HG03175 (cell line): ENCODE data around the gene GCNT1.
A peak's percentile ranks its signal among the peaks of the same experiment; 100 is the strongest.
"Not testable (repeated sequence)": the region's sequence is repeated elsewhere in the genome, so short reads cannot be mapped to it uniquely, and the experiment has no call there.

Experiments
- ATAC-seq: cut with Tn5 transposase; IDR thresholded peaks from one replicate; pipeline ENCODE4 v1.9.1; 2021; ENCODE audit warnings: mild to moderate bottlenecking, moderate library complexity; ENCODE audit not compliant: unreplicated experiment

Gene GCNT1

DNA sequence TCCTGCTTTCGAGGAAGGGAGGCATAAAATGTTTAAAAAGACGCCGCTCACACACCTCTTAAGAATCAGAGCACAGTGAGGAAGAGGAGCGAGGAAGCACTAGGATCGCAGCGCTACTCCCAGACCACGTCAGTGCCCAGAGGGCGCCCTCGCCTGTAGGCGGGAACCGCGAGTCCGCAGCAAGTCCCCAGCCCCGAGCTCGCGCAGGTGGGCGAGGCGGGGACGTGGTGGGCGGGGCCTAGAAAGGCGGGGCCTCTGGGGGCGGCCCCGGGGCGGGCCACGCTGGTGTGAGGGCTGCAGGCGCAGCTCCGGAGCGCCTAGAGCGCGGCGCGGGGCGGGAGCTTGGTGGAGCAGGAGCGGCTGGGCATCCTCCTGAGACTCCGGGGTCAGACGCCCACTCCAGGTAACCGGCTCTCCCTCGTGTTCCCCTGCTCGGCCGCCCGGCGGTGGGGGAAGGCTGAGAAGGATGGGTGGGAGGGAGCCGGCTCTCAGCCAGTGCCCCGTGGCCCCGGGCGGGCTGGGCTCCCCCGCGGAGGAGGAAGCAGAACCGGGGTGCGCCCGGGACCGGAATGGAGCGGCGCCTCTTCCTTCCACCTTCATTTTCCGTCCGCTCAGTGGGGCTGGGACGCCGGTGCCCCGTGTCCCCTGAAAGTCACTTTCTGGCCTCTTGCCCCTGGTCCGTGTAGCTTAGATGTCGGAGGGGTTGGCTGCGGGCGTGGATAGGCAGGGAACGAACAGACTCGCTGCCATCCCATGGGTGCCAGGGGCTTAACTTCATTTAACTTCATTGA, at the start of gene GCNT1:
Gene GCNT1 (plus strand): TSS at position 280 of the 791 bp plus-strand sequence. CDS start 43,200 bp downstream, outside the sequence.
- peak; percentile 87 for ATAC-seq

DNA sequence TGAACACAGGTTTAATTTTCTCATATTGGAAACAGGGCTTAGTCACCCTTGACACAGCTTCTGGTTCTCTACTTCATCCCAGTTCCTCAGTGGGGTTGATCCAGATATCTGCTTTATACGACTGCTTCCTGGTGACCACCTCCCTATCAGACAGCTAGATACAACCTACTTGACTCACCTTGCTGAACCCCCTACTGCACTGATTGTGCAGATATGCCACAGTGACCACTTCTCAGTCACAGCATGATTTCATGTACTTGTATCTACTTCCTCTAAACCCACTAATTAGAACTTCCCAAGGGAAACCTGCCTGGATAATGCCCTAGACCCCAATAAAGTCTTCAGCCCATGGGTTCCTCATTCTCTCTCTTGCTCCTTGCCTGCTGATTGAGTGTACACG, 46.3 kb upstream of the GCNT1 start:
- no peak for ATAC-seq

DNA sequence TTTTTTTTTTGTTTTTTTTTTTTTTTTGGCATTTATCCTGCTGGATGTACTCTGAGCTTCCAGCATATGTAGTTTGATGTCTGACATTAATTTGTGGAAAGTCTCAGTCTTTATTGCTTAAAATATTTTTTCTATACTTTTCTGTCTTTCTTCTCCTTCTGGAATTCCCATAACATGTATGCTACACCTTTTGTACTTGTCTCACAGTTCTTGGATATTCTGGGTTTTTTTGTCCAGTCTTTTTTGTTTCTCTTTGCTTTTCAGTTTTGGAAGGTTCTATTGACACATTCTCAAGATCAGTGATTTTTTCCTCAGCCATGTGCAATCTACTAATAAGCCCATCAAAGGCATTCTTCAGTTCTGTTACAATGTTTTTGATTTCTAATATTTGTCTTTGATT, 45.3 kb upstream of the GCNT1 start:
- no peak for ATAC-seq

DNA sequence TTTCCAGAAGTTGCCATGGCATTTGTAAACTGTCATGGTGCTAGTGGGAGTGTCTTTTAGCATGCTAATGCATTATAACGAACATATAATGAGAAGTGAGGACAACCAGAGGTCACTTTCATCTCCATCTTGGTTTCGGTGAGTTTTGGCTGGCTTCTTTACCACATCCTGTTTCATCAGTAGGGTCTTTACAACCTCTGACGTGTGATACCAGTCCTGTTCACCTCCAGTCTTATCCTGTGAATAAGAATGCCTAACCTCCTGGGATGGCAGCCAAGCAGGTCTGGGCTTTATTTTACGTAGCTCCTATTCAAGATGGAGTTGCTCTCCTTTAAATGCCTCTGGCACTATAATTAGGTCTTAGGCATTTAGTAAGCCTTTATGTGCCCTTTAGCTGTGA, 44.3 kb upstream of the GCNT1 start:
- ATAC-seq: peak; percentile 93

DNA sequence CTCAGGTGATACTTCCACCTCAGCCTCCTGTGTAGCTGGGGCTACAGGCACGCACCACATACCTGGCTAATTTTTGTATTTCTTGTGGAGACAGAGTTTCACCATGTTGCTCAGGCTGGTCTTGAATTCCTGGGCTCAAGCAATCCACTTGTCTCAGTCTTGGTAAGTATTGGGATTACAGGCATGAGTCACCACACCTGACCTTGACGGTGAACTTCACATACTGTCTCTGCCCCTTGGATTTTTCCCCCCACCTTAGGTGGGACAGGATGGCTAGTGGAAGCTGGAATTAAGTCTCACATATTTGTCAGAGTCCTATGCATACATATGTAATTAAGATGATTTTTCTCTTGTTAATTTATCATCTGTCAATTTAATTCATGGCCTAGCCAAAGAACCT, 43.8 kb upstream of the GCNT1 start:
- ATAC-seq: no peak

DNA sequence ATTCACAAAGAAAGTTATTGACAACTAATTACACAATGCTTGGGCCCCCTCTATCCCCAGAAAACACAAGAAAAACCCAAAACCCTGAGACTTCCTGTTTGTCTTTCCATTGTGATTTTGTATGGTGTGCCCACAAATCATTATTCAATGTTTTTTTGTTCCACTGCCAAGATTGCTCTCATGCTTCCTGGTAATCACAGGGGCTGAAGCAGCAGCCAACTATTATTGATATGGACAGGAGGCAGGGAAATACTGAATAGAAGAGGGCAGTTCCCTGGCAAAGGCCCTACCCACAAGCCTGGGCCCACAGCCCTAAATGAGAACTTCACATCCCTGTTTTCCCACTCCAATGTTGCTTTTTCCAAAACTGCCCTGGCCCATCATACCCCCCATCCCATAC, 43.3 kb upstream of the GCNT1 start:
- no peak for ATAC-seq

DNA sequence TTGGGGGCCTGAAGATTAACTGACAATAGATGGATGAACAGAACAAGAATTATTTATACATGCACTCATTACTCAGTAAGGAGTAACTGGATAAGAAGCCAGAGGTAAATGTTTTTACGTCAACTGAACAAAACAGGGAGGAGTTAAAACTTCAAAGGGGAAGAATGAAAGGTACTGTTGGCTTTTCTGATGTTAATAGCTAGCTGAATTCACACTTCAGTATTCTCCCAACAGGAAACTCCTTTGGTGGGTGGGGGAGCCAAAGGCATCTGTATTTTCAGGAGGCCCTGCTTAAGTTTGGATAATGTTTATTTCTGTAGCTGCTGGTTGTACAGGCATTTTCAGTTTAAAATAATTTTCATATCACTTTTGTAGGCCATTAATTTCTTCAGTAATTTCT, 41.6 kb upstream of the GCNT1 start:
- no peak for ATAC-seq

DNA sequence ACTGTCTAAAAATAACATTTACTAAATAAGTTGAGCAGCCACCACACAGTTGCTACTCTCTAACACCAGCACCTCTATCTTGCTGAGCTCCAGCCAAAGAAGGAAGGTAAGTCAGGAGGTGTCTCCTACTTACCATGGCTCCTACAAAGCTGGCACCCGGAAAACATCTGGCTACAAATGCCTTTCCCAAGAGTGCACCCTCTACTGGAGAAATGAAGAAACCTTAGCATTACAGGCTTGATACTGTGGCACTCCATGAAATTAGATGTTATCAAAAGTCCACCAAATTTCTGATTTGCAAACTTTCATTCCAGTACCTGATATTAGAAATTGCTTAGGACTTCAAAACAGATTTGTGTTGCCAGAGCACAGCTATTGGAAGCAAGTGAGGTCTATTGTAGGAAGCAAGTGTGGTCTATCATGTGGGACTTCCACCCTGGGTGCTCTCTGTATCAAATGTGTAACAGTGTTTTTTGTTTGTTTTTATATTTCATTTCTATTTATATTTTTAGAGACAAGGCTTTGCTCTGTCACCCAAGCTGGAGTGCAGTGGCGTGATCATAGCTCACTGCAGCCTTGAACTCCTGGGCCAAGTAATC, 39.1 kb upstream of the GCNT1 start:
- no peak for ATAC-seq

DNA sequence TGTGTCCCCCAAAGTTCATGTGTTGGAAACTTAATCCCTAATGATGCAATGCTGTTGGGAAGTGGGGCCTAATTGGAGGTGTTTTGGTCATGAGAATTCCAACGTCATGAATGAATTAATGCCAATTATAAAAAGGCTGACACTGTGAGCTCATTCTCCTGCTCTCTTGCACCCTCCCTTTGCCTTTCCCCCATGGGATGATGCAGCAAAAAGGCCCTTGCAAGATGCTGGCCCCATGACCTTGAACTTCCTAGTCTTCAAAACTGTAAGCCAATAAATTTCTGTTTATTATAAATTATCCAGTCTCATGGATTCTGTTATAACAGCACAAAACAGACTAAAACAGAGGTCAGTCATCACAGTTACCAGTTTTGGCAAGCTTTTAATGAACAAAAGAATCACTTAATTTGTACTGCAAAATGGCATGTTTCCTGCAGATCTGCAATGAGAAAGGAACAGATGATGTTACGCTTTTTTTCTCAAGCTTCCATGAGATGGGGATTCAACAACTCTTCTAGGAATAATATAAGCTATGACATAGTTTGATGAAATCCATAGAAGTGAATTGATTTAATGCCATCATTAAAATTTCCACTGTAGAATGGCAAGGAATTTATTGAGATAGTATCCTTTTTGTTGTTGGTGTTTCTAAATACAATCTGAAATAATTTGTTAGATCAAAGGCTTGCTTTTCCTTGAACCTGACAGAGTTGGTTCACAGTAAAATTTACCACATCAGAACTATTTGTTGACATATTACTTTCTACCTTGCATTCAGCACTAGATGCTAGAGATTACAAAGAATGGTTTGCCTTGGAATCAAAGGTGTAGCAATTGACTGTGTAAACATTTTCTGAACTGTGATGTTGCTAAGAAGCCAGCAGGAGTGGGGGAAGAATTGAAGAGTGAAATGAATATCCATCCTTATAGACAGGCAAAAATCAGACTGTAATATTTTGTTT, 35.5 kb upstream of the GCNT1 start:
- no peak for ATAC-seq

DNA sequence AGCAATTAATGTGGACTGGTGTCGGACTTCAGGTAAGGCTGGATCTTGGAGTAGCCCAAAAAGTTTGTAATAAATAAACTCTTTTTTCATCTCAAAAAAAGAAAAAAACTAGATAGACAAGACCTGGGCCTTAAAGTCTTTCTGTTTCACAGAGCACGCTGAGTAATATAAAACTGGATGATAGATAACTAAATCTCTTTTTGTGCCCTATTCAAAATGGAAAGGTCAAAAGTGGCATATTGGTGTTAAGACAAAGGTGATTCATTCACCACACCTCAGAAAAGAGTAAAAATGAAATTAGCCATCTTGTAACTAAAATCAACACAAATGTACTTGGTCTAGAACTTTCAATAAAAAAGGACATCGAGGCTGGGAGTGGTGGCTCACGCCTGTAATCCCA, 34.5 kb upstream of the GCNT1 start:
- no peak for ATAC-seq

DNA sequence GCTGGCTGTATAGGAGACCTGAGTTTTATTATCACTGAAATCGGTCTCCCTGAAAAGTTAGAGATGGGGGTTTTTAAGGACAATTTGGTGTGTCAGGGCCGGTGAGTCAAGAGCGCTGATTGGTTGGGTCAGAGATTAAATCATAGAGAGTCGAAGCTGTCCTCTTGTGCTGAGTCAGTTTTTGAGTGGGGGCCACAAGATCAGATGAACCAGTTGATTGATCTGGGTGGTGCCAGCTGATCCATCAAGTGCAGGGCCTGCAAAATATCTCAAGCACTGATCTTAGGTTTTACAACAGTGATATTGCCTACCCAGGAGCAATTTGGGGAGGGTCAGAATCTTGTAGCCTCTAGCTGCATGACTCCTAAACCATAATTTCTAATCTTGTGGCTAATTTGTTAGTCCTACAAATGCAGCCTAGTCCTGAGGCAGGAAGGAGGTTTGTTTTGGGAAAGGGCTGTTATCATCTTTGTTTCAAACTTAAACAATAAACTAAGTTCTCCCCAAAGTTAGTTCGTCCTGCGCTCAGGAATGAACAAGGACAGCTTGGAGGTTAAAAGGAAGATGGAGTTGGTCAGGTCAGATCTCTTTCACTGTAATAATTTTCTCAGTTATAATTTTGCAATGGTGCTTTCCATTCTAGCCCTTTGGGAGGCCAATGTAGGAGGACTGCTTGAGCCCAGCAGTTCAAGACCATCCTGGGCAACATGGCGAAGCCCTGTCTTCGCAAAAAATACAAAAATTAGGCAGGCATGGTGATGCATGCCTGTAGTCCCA, 33.1 kb upstream of the GCNT1 start:
- no peak for ATAC-seq

DNA sequence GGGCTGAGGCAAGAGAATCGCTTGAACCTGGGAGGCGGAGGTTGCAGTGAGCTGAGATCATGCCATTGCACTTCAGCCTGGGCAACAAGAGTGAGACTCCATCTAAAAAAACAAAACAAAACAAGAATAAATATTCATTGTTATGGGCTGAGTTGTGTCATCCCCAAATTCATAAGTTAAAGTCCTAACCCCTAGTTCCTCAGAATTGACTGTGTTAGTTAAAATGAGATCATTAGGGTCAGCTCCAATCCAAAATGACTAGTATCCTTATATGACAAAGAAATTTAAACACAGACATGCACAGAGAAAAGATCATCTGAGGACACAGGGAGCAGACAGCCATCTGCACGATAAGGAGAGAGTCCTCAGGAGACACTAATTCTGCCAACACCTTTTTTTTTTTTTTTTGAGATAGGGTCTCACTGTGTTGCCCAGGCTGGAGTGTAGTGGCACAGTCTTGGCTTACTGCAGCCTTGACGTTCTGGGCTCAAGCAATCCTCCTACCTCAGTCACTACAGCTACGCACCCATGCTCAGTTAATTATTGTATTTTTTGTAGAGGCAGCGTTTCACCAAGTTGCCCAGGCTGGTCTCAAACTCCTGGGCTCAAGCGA, 32.1 kb upstream of the GCNT1 start:
- no peak for ATAC-seq

DNA sequence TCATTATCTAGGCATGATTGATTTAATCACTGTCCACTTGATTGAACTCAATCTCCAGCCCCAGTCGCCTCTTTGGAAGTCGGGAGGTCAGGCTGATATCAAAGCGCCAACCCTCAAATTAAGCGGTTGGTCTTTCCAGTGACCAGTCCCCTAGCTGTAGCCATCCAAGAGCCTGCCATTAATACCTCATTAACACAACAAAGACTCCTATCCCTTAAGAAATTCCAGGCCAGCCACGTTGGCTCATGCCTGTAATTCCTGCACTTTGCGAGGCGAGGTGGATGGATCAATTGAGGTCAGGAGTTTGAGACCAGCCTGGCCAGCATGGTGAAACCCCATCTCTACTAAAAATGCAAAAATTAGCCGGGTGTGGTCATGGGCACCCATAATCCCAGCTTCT, 27.4 kb upstream of the GCNT1 start:
- ATAC-seq: no peak

DNA sequence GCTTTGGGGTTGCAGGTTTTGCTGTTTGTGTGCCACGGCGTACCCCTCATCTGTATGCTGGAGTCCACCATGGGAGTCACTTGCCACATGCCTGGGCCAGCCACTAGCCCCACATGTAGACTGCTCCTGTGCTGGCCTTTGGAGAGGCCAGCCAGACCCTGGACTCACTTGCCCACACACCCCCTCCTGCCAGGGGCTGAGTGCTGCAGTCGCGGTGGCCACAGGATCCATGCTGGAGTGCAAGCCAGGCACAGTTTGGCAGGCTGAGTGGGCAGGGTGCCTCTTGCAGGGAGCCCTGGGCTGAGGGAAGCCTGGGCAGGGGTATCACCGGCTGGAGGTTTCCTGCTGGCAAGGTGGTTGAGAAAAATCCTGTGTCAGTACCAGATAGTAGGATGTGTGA, 25.6 kb upstream of the GCNT1 start:
- no peak for ATAC-seq

DNA sequence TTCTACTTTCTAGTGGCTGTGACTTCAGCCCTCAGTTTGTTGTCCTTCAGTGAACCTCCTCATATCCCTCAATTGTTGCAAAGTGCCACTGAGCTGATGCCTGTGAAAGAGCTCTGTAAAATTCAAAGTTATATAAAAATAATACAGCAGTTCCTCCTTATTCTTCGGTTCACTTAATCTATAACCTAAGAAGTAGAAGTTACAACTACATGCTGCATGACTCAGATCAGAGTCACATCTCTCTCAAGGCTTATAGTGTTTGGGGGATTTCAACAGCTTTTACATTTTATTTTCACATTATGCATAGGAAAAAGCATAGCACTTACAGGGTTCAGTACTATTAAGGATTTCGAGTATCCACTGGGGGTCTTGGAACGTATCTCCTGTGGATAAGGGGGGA, 25.1 kb upstream of the GCNT1 start:
- no peak for ATAC-seq

DNA sequence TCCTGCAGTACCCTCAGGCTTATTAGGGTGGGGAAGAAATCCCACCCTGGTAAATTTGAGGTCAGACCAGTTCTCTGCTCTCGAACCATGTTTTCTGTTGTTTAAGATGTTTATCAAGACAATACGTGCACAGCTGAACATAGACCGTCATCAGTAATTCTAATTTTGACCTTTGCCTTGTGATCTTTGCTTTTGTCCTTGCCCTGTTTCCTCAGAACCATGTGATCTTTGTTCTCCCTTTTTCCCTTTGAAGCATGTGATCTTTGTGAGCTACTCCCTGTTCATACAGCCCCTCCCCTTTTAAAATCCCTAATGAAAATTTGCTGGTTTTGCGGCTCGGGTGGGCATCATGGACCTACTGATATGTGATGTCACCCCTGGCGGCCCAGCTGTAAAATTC, 24.1 kb upstream of the GCNT1 start:
- ATAC-seq: not testable (repeated sequence)

DNA sequence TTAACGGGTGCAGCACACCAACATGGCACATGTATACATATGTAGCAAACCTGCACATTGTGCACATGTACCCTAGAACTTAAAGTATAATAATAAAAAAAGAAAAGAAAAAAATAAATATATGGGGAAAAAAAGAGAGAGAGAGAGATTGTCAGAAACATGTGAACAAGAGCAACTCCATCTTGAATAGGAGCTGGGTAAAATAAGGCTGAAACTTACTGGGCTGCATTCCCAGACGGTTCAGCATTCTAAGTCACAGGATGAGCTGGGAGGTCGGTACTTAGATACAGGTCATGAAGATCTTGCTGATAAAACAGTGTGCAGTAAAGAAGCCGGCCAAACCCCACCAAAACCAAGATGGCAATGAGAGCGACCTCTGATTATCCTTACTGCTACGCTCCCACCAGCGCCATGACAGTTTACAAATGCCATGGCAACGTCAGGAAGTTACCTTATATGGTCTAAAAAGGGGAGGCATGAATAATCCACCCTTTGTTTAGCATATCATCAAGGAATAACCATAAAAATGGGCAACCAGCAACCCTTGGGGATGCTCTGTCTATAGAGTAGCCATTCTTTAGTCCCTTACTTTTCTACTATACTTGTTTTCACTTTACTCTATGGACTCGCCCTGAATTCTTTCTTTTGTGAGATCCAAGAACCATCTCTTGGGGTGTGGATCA, 21.8 kb upstream of the GCNT1 start:
- not testable (repeated sequence) for ATAC-seq

DNA sequence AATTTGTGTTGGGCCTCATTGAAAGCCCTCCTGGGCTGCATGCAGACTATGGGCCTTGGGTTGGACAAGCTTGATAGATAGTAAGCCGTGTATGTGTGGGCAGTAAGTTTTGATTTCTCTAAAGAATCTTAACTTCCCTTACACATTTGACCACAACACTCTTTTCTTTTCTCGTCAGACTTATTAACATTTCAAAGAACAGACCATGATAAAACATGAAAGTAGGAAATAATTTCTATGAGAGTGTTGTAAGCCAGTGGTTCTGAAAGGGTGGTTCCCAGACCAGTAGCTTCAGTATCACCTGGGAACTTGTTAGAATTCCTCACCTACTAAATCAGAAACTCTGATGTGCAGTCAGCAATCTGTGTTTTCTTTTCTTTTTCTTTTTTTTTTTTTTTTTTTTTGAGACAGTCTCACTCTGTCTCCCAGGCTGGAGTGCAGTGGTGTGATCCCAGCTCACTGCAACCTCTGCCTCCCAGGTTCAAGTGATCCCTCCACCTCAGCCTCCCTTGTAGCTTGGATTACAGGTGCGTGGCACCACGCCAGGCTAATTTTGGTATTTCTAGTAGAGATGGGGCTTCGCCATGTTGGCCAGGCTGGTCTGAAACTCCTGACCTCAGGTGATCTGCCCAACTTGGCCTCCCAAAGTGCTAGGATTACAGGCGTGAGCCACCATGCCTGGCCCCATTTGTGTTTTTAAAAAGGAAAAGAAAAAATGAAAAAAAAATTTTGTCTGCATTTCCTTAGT, 20.0 kb upstream of the GCNT1 start:
- peak; percentile 62 for ATAC-seq
